ENCODE measurements around the gene CDKN2D. TPM values are rescaled to one million over a fixed set of nuclear protein-coding genes. Genes with fewer than 3 reads are reported as not detected.
A peak's percentile ranks its signal among the peaks of the same experiment; 100 is the strongest.

The CDKN2D gene
- total RNA-seq, 1 donor from 2014 or later = 13.1 TPM

- intact Hi-C loops (cut with DNase I) = no loop called here
- DNase-seq (peak; percentile 65), ATAC-seq (peak; percentile 9 to 15)
- H3K27me3 ChIP-seq (ENCODE audit: low read depth) = no peaks in the 10 kb centered on the region
- no peaks in the 10 kb centered on the region for H3K9me3 ChIP-seq
- H3K4me3 ChIP-seq = peak overlapping the region; percentile 99
- H3K4me1 ChIP-seq = peaks cover 44% of the 10 kb centered on the region
- no peaks in the 10 kb centered on the region for H3K36me3 ChIP-seq
- H3K27ac ChIP-seq = peak overlapping the region; percentile 96
- no peak for TF ChIP-seq CTCF (IDR thresholded peaks at IDR 0.05)
Observed at GRCh38 chr19:10604460-10604980, 35.7 kb upstream of the CDKN2D start.

- DNase-seq (no peak), ATAC-seq (peak; percentile 63 to 64)
- H3K4me1 ChIP-seq = peaks cover 44% of the 10 kb centered on the region
- H3K36me3 ChIP-seq = no peaks in the 10 kb centered on the region
- peak overlapping the region; percentile 99 for H3K4me3 ChIP-seq
- H3K27ac ChIP-seq = peak overlapping the region; percentile 96
- no peaks in the 10 kb centered on the region for H3K27me3 ChIP-seq (ENCODE audit: low read depth)
- H3K9me3 ChIP-seq = no peaks in the 10 kb centered on the region
- no peak for TF ChIP-seq CTCF (IDR thresholded peaks at IDR 0.05)
- intact Hi-C loops (cut with DNase I) = no loop called here
Observed at GRCh38 chr19:10603873-10604459, 35.2 kb upstream of the CDKN2D start.

- DNase-seq (peak; percentile 70), ATAC-seq (peak; percentile 46 to 69)
- no peaks in the 10 kb centered on the region for H3K27me3 ChIP-seq (ENCODE audit: low read depth)
- peak overlapping the region; percentile 99 for H3K4me3 ChIP-seq
- peaks cover 44% of the 10 kb centered on the region for H3K4me1 ChIP-seq
- no peaks in the 10 kb centered on the region for H3K9me3 ChIP-seq
- no peaks in the 10 kb centered on the region for H3K36me3 ChIP-seq
- H3K27ac ChIP-seq = peak overlapping the region; percentile 96
- TF ChIP-seq CTCF (IDR thresholded peaks at IDR 0.05) = no peak
- intact Hi-C loops (cut with DNase I) = no loop called here
Observed at GRCh38 chr19:10603084-10603872, 34.5 kb upstream of the CDKN2D start.

GRCh38 chr19:10602330-10603083 is 33.7 kb upstream of the CDKN2D start:
- no peak for TF ChIP-seq CTCF (IDR thresholded peaks at IDR 0.05)
- DNase-seq (peak; percentile 88), ATAC-seq (peak; percentile 95 to 96)
- Histone ChIP-seq H3K9me3 (no peaks in the 10 kb centered on the region), H3K27me3 (ENCODE audit: low read depth) (no peaks in the 10 kb centered on the region), H3K4me1 (peaks cover 44% of the 10 kb centered on the region), H3K4me3 (peak overlapping the region; percentile 99), H3K36me3 (no peaks in the 10 kb centered on the region), H3K27ac (peak overlapping the region; percentile 96)
- intact Hi-C loops (cut with DNase I) = no loop called here

- TF ChIP-seq CTCF (IDR thresholded peaks at IDR 0.05) = no peak
- Histone ChIP-seq H3K27ac (no peak overlapping the region), H3K4me3 (peak overlapping the region; percentile 99), H3K9me3 (no peaks in the 10 kb centered on the region), H3K36me3 (no peaks in the 10 kb centered on the region), H3K27me3 (ENCODE audit: low read depth) (no peaks in the 10 kb centered on the region), H3K4me1 (peaks cover 49% of the 10 kb centered on the region)
- intact Hi-C loops (cut with DNase I) = no loop called here
- no peak for ATAC-seq
- DNase-seq = no peak
Observed at GRCh38 chr19:10601999-10602329, 33.2 kb upstream of the CDKN2D start.
